ENCODE results near the gene OAT.

The OAT gene

GRCh38 chr10:124408357-124408756 lies 10.4 kb downstream of the OAT start:
- in situ Hi-C loops (cut with HindIII; ENCODE audit: low sequenced_read_pairs) = no loop called here

GRCh38 chr10:124407456-124407855 lies 11.3 kb downstream of the OAT start:
- in situ Hi-C loops (cut with HindIII; ENCODE audit: low sequenced_read_pairs) = no loop called here

- in situ Hi-C loops (cut with HindIII; ENCODE audit: low sequenced_read_pairs) = no loop called here
These were observed 15.2 kb downstream of the OAT start for GRCh38 chr10:124403548-124403947.

GRCh38 chr10:124402273-124402672 lies 16.4 kb downstream of the OAT start:
- in situ Hi-C loops (cut with HindIII; ENCODE audit: low sequenced_read_pairs) = no loop called here

- in situ Hi-C loops (cut with HindIII; ENCODE audit: low sequenced_read_pairs) = no loop called here
These were observed 17.1 kb downstream of the OAT start for GRCh38 chr10:124401633-124402032.

- in situ Hi-C loops (cut with HindIII; ENCODE audit: low sequenced_read_pairs) = loop anchor here (5.0 kb wide), 1 partner anchor 397 kb away; no protein-coding TSS in a partner anchor
These were observed 24.1 kb downstream of the OAT start for GRCh38 chr10:124394583-124394982.

GRCh38 chr10:124392626-124393342 lies 25.9 kb downstream of the OAT start:
- in situ Hi-C loops (cut with HindIII; ENCODE audit: low sequenced_read_pairs) = loop anchor here (5.0 kb wide), 1 partner anchor 395 kb away; no protein-coding TSS in a partner anchor

- in situ Hi-C loops (cut with HindIII; ENCODE audit: low sequenced_read_pairs) = loop anchor here (5.0 kb wide), 1 partner anchor 393 kb away; no protein-coding TSS in a partner anchor
These were observed 28.1 kb downstream of the OAT start for GRCh38 chr10:124390471-124391187.

GRCh38 chr10:124389613-124390361 lies 28.9 kb downstream of the OAT start:
- in situ Hi-C loops (cut with HindIII; ENCODE audit: low sequenced_read_pairs) = loop anchor here (5.0 kb wide), 1 partner anchor 392 kb away; no protein-coding TSS in a partner anchor

- in situ Hi-C loops (cut with HindIII; ENCODE audit: low sequenced_read_pairs) = no loop called here
These were observed 29.7 kb downstream of the OAT start for GRCh38 chr10:124388823-124389612.

- in situ Hi-C loops (cut with HindIII; ENCODE audit: low sequenced_read_pairs) = no loop called here
These were observed 30.3 kb downstream of the OAT start for GRCh38 chr10:124388476-124388822.

GRCh38 chr10:124387078-124387874 lies 31.4 kb downstream of the OAT start:
- in situ Hi-C loops (cut with HindIII; ENCODE audit: low sequenced_read_pairs) = no loop called here

GRCh38 chr10:124386186-124387077 lies 32.3 kb downstream of the OAT start:
- in situ Hi-C loops (cut with HindIII; ENCODE audit: low sequenced_read_pairs) = no loop called here

GRCh38 chr10:124385627-124386185 lies 33.0 kb downstream of the OAT start:
- in situ Hi-C loops (cut with HindIII; ENCODE audit: low sequenced_read_pairs) = no loop called here

- in situ Hi-C loops (cut with HindIII; ENCODE audit: low sequenced_read_pairs) = no loop called here
These were observed 34.0 kb downstream of the OAT start for GRCh38 chr10:124384591-124385190.

GRCh38 chr10:124384172-124384571 lies 34.6 kb downstream of the OAT start:
- in situ Hi-C loops (cut with HindIII; ENCODE audit: low sequenced_read_pairs) = no loop called here

GRCh38 chr10:124383496-124383895 lies 35.2 kb downstream of the OAT start:
- in situ Hi-C loops (cut with HindIII; ENCODE audit: low sequenced_read_pairs) = no loop called here

GRCh38 chr10:124381011-124381611 lies 37.6 kb downstream of the OAT start:
- in situ Hi-C loops (cut with HindIII; ENCODE audit: low sequenced_read_pairs) = no loop called here

Measured in endothelial cell of hepatic sinusoid (primary cell).